Left ventricle myocardium inferior (tissue), 1 donor: ENCODE measurements around the gene TGFB2. TPM values are rescaled to one million over a fixed set of nuclear protein-coding genes. Genes with fewer than 3 reads are reported as not detected.
A peak's percentile ranks its signal among the peaks of the same experiment; 100 is the strongest.

Source experiments
- DNase-seq: peaks from one replicate; pipeline ENCODE4 v3.0.0-alpha.2; 2020
- H3K27ac ChIP-seq: fragments of 200-600 bp; replicated peaks from 2 replicates; pipeline ENCODE4 v1.8.0; 2021
- H3K27me3 ChIP-seq: fragments of 200-600 bp; 2 replicates; pipeline ENCODE4 v1.8.0; 2021; ENCODE audit warnings: low read depth
- H3K36me3 ChIP-seq: fragments of 200-600 bp; 2 replicates; pipeline ENCODE4 v1.8.0; 2021
- H3K4me1 ChIP-seq: fragments of 200-600 bp; 2 replicates; pipeline ENCODE4 v1.8.0; 2021
- H3K4me3 ChIP-seq: fragments of 200-600 bp; 2 replicates; pipeline ENCODE4 v1.8.0; 2021; ENCODE audit warnings: mild to moderate bottlenecking, moderate library complexity
- H3K9me3 ChIP-seq: fragments of 200-600 bp; replicated peaks from 2 replicates; pipeline ENCODE4 v1.8.0; 2021
- CTCF ChIP-seq: fragments of 200-600 bp; IDR thresholded peaks from 2 replicates; pipeline ENCODE4 v1.8.0; 2021; ENCODE audit warnings: antibody characterized with exemption, mild to moderate bottlenecking, borderline replicate concordance
- intact Hi-C: fragments of 100-400 bp; cut with micrococcal nuclease; formaldehyde crosslinking; loops from one replicate; pipeline ENCODE4 v1.11.0; 2022
- total RNA-seq: library from RNA; stranded (reverse); fragmentation: NEBNext Ultra II Directional; extraction: Animal tissue kit (Norgen Biotek cat#: 25700); gene quantifications from one replicate; pipeline ENCODE4 v1.2.1, GENCODE V29; 2021
- donor health status: DM: no; HTN: yes; CAD: no; lungs with severe emphysema.

Gene TGFB2
- total RNA-seq, 1 donor from 2014 or later: 4.4 TPM

- Histone ChIP-seq H3K4me1 (peaks cover 5% of the 10 kb centered on the region), H3K9me3 (no peaks in the 10 kb centered on the region), H3K27me3 (no peaks in the 10 kb centered on the region), H3K4me3 (no peak overlapping the region), H3K27ac (peak overlapping the region; percentile 54), H3K36me3 (no peaks in the 10 kb centered on the region)
- DNase-seq: no peak
- no peak for TF ChIP-seq CTCF
- intact Hi-C loops: no loop called here
These were observed 80.7 kb downstream of the TGFB2 start for GRCh38 chr1:218425647-218426342.

GRCh38 chr1:218426343-218426657 lies 81.2 kb downstream of the TGFB2 start:
- H3K4me1 ChIP-seq: peaks cover 8% of the 10 kb centered on the region
- DNase-seq: no peak
- no peak overlapping the region for H3K4me3 ChIP-seq
- TF ChIP-seq CTCF: no peak
- no peaks in the 10 kb centered on the region for H3K36me3 ChIP-seq
- intact Hi-C loops: no loop called here
- H3K27me3 ChIP-seq: no peaks in the 10 kb centered on the region
- H3K27ac ChIP-seq: peak overlapping the region; percentile 54
- no peaks in the 10 kb centered on the region for H3K9me3 ChIP-seq

- no peaks in the 10 kb centered on the region for H3K36me3 ChIP-seq
These were observed 84.2 kb downstream of the TGFB2 start for GRCh38 chr1:218429301-218429700.

GRCh38 chr1:218430346-218430745 lies 85.2 kb downstream of the TGFB2 start:
- H3K27ac ChIP-seq: peak overlapping the region; percentile 20
- DNase-seq: no peak
- TF ChIP-seq CTCF: no peak

More at GRCh38 chr1:218429301-218429700, 84.2 kb downstream of the TGFB2 start:
- peaks cover 19% of the 10 kb centered on the region for H3K4me1 ChIP-seq
- no peaks in the 10 kb centered on the region for H3K9me3 ChIP-seq
- H3K4me3 ChIP-seq: no peak overlapping the region
- no peak for DNase-seq
- intact Hi-C loops: no loop called here
- no peaks in the 10 kb centered on the region for H3K27me3 ChIP-seq
- H3K27ac ChIP-seq: no peak overlapping the region
- TF ChIP-seq CTCF: no peak

GRCh38 chr1:218430822-218431221 lies 85.7 kb downstream of the TGFB2 start:
- intact Hi-C loops: no loop called here
- no peak overlapping the region for H3K4me3 ChIP-seq
- peak overlapping the region; percentile 20 for H3K27ac ChIP-seq
- DNase-seq: no peak
- H3K9me3 ChIP-seq: no peaks in the 10 kb centered on the region
- peaks cover 20% of the 10 kb centered on the region for H3K4me1 ChIP-seq
- H3K27me3 ChIP-seq: no peaks in the 10 kb centered on the region
- no peaks in the 10 kb centered on the region for H3K36me3 ChIP-seq
- TF ChIP-seq CTCF: no peak

More at GRCh38 chr1:218430346-218430745, 85.2 kb downstream of the TGFB2 start:
- no peaks in the 10 kb centered on the region for H3K9me3 ChIP-seq
- H3K27me3 ChIP-seq: no peaks in the 10 kb centered on the region
- no peak overlapping the region for H3K4me3 ChIP-seq
- intact Hi-C loops: no loop called here
- no peaks in the 10 kb centered on the region for H3K36me3 ChIP-seq
- H3K4me1 ChIP-seq: peaks cover 20% of the 10 kb centered on the region
